Measurements from ENCODE around the gene CC2D1B. TPM values are rescaled to one million over a fixed set of nuclear protein-coding genes. Genes with fewer than 3 reads are reported as not detected.

CC2D1B gene
- total and polyA plus RNA-seq, 9 of the 15 experiments (the other 6 are each of a cell fraction or from before 2014, with no cell fraction given), result 1.2 to 33.6 (median 25.5) TPM

DNA sequence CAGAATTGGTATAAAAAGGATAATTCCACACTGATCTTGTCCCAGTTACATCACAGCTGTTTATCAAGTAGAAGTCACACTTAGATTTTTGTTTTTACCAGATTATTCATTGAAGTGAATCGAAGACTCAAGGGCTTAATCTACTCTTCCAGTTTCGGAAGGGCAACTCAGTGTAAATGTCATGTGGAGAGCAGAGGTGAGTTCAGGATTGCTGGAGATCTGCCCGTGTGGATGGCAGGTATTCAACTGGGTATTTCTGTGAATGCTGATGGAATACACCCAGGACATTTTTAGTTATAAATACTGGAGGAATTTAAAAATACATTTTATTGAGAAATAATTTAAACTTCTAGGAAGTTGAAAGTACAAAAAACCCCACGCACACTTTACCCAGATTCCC lies 19.4 kb downstream of the CC2D1B start:
- no peak overlapping the region for H3K4me3 ChIP-seq
- POLR2A ChIA-PET, result interaction anchor here (0.9 kb wide), 1 partner anchor 11 kb away, joined by 3 read pairs; no protein-coding TSS in a partner anchor
- no peak for ATAC-seq

More for the DNA sequence above, 19.4 kb downstream of the CC2D1B start:
- TF ChIP-seq, protein P1, sequence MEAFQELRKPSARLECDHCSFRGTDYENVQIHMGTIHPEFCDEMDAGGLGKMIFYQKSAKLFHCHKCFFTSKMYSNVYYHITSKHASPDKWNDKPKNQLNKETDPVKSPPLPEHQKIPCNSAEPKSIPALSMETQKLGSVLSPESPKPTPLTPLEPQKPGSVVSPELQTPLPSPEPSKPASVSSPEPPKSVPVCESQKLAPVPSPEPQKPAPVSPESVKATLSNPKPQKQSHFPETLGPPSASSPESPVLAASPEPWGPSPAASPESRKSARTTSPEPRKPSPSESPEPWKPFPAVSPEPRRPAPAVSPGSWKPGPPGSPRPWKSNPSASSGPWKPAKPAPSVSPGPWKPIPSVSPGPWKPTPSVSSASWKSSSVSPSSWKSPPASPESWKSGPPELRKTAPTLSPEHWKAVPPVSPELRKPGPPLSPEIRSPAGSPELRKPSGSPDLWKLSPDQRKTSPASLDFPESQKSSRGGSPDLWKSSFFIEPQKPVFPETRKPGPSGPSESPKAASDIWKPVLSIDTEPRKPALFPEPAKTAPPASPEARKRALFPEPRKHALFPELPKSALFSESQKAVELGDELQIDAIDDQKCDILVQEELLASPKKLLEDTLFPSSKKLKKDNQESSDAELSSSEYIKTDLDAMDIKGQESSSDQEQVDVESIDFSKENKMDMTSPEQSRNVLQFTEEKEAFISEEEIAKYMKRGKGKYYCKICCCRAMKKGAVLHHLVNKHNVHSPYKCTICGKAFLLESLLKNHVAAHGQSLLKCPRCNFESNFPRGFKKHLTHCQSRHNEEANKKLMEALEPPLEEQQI (IDR thresholded peaks at IDR 0.05), result no peak
- no peak for TF ChIP-seq BRCA1 (IDR thresholded peaks at IDR 0.05)
- TF ChIP-seq BRCA1 (CRISPR knock-in tag; IDR thresholded peaks at IDR 0.05), result no peak
- no peak for TF ChIP-seq ZNF644 (tag; IDR thresholded peaks at IDR 0.05; ENCODE audit: low read depth)
- TF ChIP-seq, protein P2, sequence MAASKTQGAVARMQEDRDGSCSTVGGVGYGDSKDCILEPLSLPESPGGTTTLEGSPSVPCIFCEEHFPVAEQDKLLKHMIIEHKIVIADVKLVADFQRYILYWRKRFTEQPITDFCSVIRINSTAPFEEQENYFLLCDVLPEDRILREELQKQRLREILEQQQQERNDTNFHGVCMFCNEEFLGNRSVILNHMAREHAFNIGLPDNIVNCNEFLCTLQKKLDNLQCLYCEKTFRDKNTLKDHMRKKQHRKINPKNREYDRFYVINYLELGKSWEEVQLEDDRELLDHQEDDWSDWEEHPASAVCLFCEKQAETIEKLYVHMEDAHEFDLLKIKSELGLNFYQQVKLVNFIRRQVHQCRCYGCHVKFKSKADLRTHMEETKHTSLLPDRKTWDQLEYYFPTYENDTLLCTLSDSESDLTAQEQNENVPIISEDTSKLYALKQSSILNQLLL (CRISPR knock-in tag; IDR thresholded peaks at IDR 0.05; ENCODE audit: borderline replicate concordance), result no peak
- TF ChIP-seq ZKSCAN8 (CRISPR knock-in tag; IDR thresholded peaks at IDR 0.05), result no peak
- no peak for TF ChIP-seq SIN3A (IDR thresholded peaks at IDR 0.05; ENCODE audit: borderline replicate concordance in 2 of 2, control insufficient read depth in 1 of 2, low read depth in 2 of 2, low read length in 2 of 2)
- TF ChIP-seq CEBPB (tag; IDR thresholded peaks at IDR 0.05), result no peak
- TF ChIP-seq ZNF445 (CRISPR knock-in tag; IDR thresholded peaks at IDR 0.05; ENCODE audit: low read depth), result no peak
- TF ChIP-seq, protein P3, sequence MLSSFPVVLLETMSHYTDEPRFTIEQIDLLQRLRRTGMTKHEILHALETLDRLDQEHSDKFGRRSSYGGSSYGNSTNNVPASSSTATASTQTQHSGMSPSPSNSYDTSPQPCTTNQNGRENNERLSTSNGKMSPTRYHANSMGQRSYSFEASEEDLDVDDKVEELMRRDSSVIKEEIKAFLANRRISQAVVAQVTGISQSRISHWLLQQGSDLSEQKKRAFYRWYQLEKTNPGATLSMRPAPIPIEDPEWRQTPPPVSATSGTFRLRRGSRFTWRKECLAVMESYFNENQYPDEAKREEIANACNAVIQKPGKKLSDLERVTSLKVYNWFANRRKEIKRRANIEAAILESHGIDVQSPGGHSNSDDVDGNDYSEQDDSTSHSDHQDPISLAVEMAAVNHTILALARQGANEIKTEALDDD (IDR thresholded peaks at IDR 0.05), result no peak
- H3K9ac ChIP-seq (ENCODE audit: insufficient read depth in 1 of 2, low read depth in 2 of 2, low read length in 2 of 2), result no peak overlapping the region
- in situ Hi-C loops (cut with MboI) (no loop called here), intact Hi-C loops (cut with micrococcal nuclease) (loop anchor here (10.0 kb wide), 1 partner anchor 452 kb away; no protein-coding TSS in a partner anchor)
- H3K9me3 ChIP-seq (replicated peaks; ENCODE audit: control insufficient read depth, insufficient read depth, low read depth, low read length), result no peaks in the 10 kb centered on the region
- no peaks in the 10 kb centered on the region for H3K79me2 ChIP-seq (ENCODE audit: control insufficient read depth, insufficient read depth, low read length)
- FAIRE-seq (no peak), DNase-seq (ENCODE audit: extremely low read depth in 1 of 4, low spot score in 3 of 4) (no peak)
- H3K4me1 ChIP-seq (replicated peaks in 1 of 2; ENCODE audit: control insufficient read depth in 2 of 2, insufficient read depth in 2 of 2, low read length in 2 of 2), result no peaks in the 10 kb centered on the region
- WGBS (ENCODE audit: insufficient coverage, low coverage, missing lambda C conversion rate), result 77% methylated on average over 4 of the region's 4 CpGs
- H3K36me3 ChIP-seq (ENCODE audit: control insufficient read depth, insufficient read depth, low read length), result peaks cover 5% of the 10 kb centered on the region; the same call in 1 of the 3 replicates
- no peaks in the 10 kb centered on the region for H4K20me1 ChIP-seq (replicated peaks; ENCODE audit: control insufficient read depth, insufficient read depth, low read length)
- H3K27ac ChIP-seq (ENCODE audit: extremely low read depth, low read depth, low read length), result no peak overlapping the region
- no peak overlapping the region for H3K4me2 ChIP-seq (ENCODE audit: insufficient read depth, low read length)
- CTCF ChIA-PET (ENCODE audit: low intra/inter-chr PET ratio), result no interaction called here
- no peaks in the 10 kb centered on the region for H3K9me1 ChIP-seq (ENCODE audit: control insufficient read depth, insufficient read depth, low read length)
- H3K27me3 ChIP-seq (ENCODE audit: control insufficient read depth in 2 of 2, insufficient read depth in 2 of 2, low read length in 2 of 2), result no peaks in the 10 kb centered on the region
- BruUV-seq (replicated peaks), result no TSS peak
- H2AFZ ChIP-seq (ENCODE audit: low read depth, low read length), result no peak overlapping the region
